H1 (cell line): ENCODE results near the gene AP3D1. TPM values are rescaled to one million over a fixed set of nuclear protein-coding genes. Genes with fewer than 3 reads are reported as not detected.

Experiments used
- CTCF ChIA-PET: fragments of 300-600 bp; sonication (Branson Sonifier 250); formaldehyde crosslinking; loops from one replicate; lab custom pipeline; 2021; ENCODE audit not compliant: partially characterized antibody; lab: Charles Lee
- POLR2A ChIA-PET: fragments of 300-600 bp; sonication (Branson Sonifier 250); formaldehyde crosslinking; loops from one replicate; lab custom pipeline; 2021; ENCODE audit warnings: inconsistent platforms; ENCODE audit not compliant: partially characterized antibody; lab: Charles Lee
- DNase-seq, 2 experiments: peaks; one replicate each; pipeline versions ENCODE4 v3.0.0 to v3.0.0-alpha.2; 2010 to 2022; ENCODE audit warnings: low spot score in 2 of 2, low read depth in 1 of 2, mixed read lengths in 1 of 2
- FAIRE-seq: peaks from 2 replicates; lab custom pipeline; 2011; peaks lifted over from hg19 to GRCh38; lab: Jason Lieb, UNC
- H2AFZ ChIP-seq: 2 replicates; pipeline ENCODE4 v1.8.1; 2012; ENCODE audit warnings: low read length, inconsistent platforms
- H2AK5ac ChIP-seq: 2 replicates; pipeline ENCODE4 v1.6.1; 2013; ENCODE audit warnings: low read depth, low read length
- H2BK120ac ChIP-seq: replicated peaks from 2 replicates; pipeline ENCODE3; 2013; ENCODE audit warnings: low read depth, low read length, inconsistent platforms
- H2BK12ac ChIP-seq: 2 replicates; pipeline ENCODE4 v1.6.1; 2013; ENCODE audit warnings: low read depth, low read length
- H2BK15ac ChIP-seq: 2 replicates; pipeline ENCODE4 v1.6.1; 2013; ENCODE audit warnings: low read length
- H2BK20ac ChIP-seq: 2 replicates; pipeline ENCODE4 v1.6.1; 2013; ENCODE audit warnings: low read length
- H2BK5ac ChIP-seq: 2 replicates; pipeline ENCODE4 v1.6.1; 2013; ENCODE audit warnings: low read depth, low read length
- H3K14ac ChIP-seq: 2 replicates; pipeline ENCODE4 v1.6.1; 2013; ENCODE audit warnings: inconsistent platforms; ENCODE audit not compliant: insufficient read length
- H3K18ac ChIP-seq: 2 replicates; pipeline ENCODE4 v1.6.1; 2013; ENCODE audit warnings: low read length; ENCODE audit errors: extremely low read depth
- H3K23ac ChIP-seq: 2 replicates; pipeline ENCODE4 v1.6.1; 2013; ENCODE audit warnings: inconsistent platforms; ENCODE audit not compliant: insufficient read length
- H3K23me2 ChIP-seq: 2 replicates; pipeline ENCODE4 v1.6.1; 2013; ENCODE audit warnings: low read depth, low read length
- H3K27ac ChIP-seq: 2 replicates; pipeline ENCODE4 v1.6.1; 2011; ENCODE audit warnings: low read depth, low read length, inconsistent platforms
- H3K27me3 ChIP-seq, 4 experiments: replicated peaks in 1 of 4; 1 replicate in 1 of 4; 2 replicates in 3 of 4; pipeline versions ENCODE4 v1.6.1 to v1.8.1; 2011 to 2013; ENCODE audit warnings: low read length in 3 of 4, mild to moderate bottlenecking in 3 of 4, inconsistent platforms in 2 of 4, mixed read lengths in 2 of 4, moderate library complexity in 1 of 4; ENCODE audit not compliant: control insufficient read depth in 3 of 4, insufficient read depth in 3 of 4; ENCODE audit errors: extremely low read depth in 1 of 4
- H3K36me3 ChIP-seq, 4 experiments: 2 replicates each; pipeline versions ENCODE4 v1.6.1 to v1.8.1; 2011 to 2013; ENCODE audit warnings: mild to moderate bottlenecking in 4 of 4, low read length in 3 of 4, moderate library complexity in 2 of 4, control low read depth in 1 of 4, inconsistent platforms in 1 of 4; ENCODE audit not compliant: insufficient read depth in 4 of 4, control insufficient read depth in 2 of 4
- H3K4ac ChIP-seq: replicated peaks from 2 replicates; pipeline ENCODE3; 2013; ENCODE audit warnings: low read length, low read depth, mixed read lengths, inconsistent platforms; ENCODE audit not compliant: insufficient read length
- H3K4me1 ChIP-seq, 4 experiments: replicated peaks in 1 of 4; 1 replicate in 1 of 4; 2 replicates in 3 of 4; pipeline versions ENCODE4 v1.6.1 to v1.8.1; 2011 to 2013; ENCODE audit warnings: low read length in 3 of 4, inconsistent platforms in 2 of 4, mixed read lengths in 1 of 4; ENCODE audit not compliant: insufficient read depth in 4 of 4, control insufficient read depth in 3 of 4
- H3K4me2 ChIP-seq, 2 experiments: 2 replicates each; pipeline versions ENCODE4 v1.6.1 to v1.8.1; 2011 to 2013; ENCODE audit warnings: low read depth in 2 of 2, low read length in 2 of 2, control low read depth in 1 of 2, inconsistent platforms in 1 of 2, mild to moderate bottlenecking in 1 of 2; ENCODE audit not compliant: insufficient read depth in 1 of 2
- H3K4me3 ChIP-seq, 4 experiments: fragments of 200-600, 300-600 bp in 1 of 4; sonication (generic), shearing (Covaris generic), sonication (Bioruptor Twin) in 1 of 4; 2 replicates each; pipeline versions ENCODE4 v1.5.1 to v1.8.1; 2011 to 2016; ENCODE audit warnings: low read length in 4 of 4, low read depth in 3 of 4, control low read depth in 2 of 4, inconsistent platforms in 2 of 4, mild to moderate bottlenecking in 2 of 4, mixed read lengths in 1 of 4, moderate library complexity in 1 of 4; ENCODE audit not compliant: insufficient read depth in 2 of 4; ENCODE audit errors: extremely low read depth in 1 of 4
- H3K56ac ChIP-seq: replicated peaks from 2 replicates; pipeline ENCODE3; 2013; ENCODE audit warnings: low read depth, mild to moderate bottlenecking, mixed read lengths, low read length, inconsistent platforms; ENCODE audit not compliant: insufficient read length
- H3K79me1 ChIP-seq: 2 replicates; pipeline ENCODE4 v1.6.1; 2013; ENCODE audit warnings: low read depth, low read length, control low read depth
- H3K79me2 ChIP-seq, 2 experiments: 2 replicates each; pipeline versions ENCODE4 v1.6.1 to v1.8.1; 2012 to 2013; ENCODE audit warnings: low read length in 2 of 2, mild to moderate bottlenecking in 2 of 2, inconsistent platforms in 1 of 2; ENCODE audit not compliant: insufficient read depth in 2 of 2, control insufficient read depth in 1 of 2
- H3K9ac ChIP-seq, 4 experiments: replicated peaks in 1 of 4; 1 replicate in 1 of 4; 2 replicates in 3 of 4; pipeline versions ENCODE4 v1.6.1 to v1.8.1; 2011 to 2013; ENCODE audit warnings: low read depth in 3 of 4, low read length in 3 of 4, control low read depth in 2 of 4, mild to moderate bottlenecking in 2 of 4, moderate library complexity in 2 of 4, inconsistent platforms in 1 of 4; ENCODE audit errors: extremely low read depth in 1 of 4
- H3K9me3 ChIP-seq, 2 experiments: 2 replicates each; pipeline versions ENCODE4 v1.6.1 to v1.8.1; 2012 to 2013; ENCODE audit warnings: mild to moderate bottlenecking in 2 of 2, moderate library complexity in 2 of 2, control low read depth in 1 of 2, inconsistent platforms in 1 of 2, low read depth in 1 of 2, low read length in 1 of 2, mixed read lengths in 1 of 2; ENCODE audit not compliant: insufficient read depth in 2 of 2
- H4K20me1 ChIP-seq, 2 experiments: replicated peaks in 1 of 2; 2 replicates each; pipeline versions ENCODE3 to v1.8.1; 2011 to 2013; ENCODE audit warnings: inconsistent platforms in 2 of 2, low read length in 2 of 2, mild to moderate bottlenecking in 1 of 2; ENCODE audit not compliant: insufficient read depth in 2 of 2, control insufficient read depth in 1 of 2
- H4K5ac ChIP-seq: 2 replicates; pipeline ENCODE4 v1.6.1; 2013; ENCODE audit warnings: low read length, low read depth, mixed read lengths, inconsistent platforms; ENCODE audit not compliant: insufficient read length
- H4K8ac ChIP-seq: 2 replicates; pipeline ENCODE4 v1.8.0; 2013; ENCODE audit warnings: mild to moderate bottlenecking, moderate library complexity, low read length, inconsistent platforms; ENCODE audit not compliant: insufficient read depth; ENCODE audit errors: extremely low read depth
- H4K91ac ChIP-seq: replicated peaks from 2 replicates; pipeline ENCODE3; 2013; ENCODE audit warnings: low read length, mixed read lengths, inconsistent platforms; ENCODE audit not compliant: insufficient read length
- CBX5 ChIP-seq: fragments of 300-800, 300-1000 bp; sonication (generic); IDR thresholded peaks from 2 replicates; pipeline ENCODE4 v1.7.1; 2016; ENCODE audit warnings: antibody characterized with exemption, low read length, low read depth
- EGR1 ChIP-seq: IDR thresholded peaks from 2 replicates; pipeline ENCODE4 v1.6.1; 2011; ENCODE audit warnings: low read depth, low read length, borderline replicate concordance
- HDAC2 ChIP-seq, 2 experiments: fragments of 300-600 bp in 1 of 2; sonication (generic) in 1 of 2; IDR thresholded peaks; 2 replicates each; pipeline ENCODE4 v1.6.1; 2011 to 2012; ENCODE audit warnings: low read depth in 2 of 2, low read length in 2 of 2, mild to moderate bottlenecking in 2 of 2, moderate library complexity in 2 of 2, borderline replicate concordance in 1 of 2, inconsistent platforms in 1 of 2
- KDM4A ChIP-seq: IDR thresholded peaks from one replicate; pipeline ENCODE4 v1.7.1; 2012; ENCODE audit warnings: low read depth, mild to moderate bottlenecking, moderate library complexity, low read length, inconsistent platforms; ENCODE audit not compliant: severe bottlenecking
- POLR2AphosphoS5 ChIP-seq: IDR thresholded peaks from 2 replicates; pipeline ENCODE4 v1.6.1; 2011; ENCODE audit warnings: low read depth, low read length
- SIX5 ChIP-seq: IDR thresholded peaks from 2 replicates; pipeline ENCODE4 v1.6.1; 2011; ENCODE audit warnings: mild to moderate bottlenecking, low read depth, low read length
- SP2 ChIP-seq: IDR thresholded peaks from 2 replicates; pipeline ENCODE4 v1.6.1; 2012; ENCODE audit warnings: mild to moderate bottlenecking, low read length, inconsistent platforms
- SP4 ChIP-seq: IDR thresholded peaks from 2 replicates; pipeline ENCODE4 v1.6.1; 2012; ENCODE audit warnings: low read length, inconsistent platforms
- SRF ChIP-seq: IDR thresholded peaks from 2 replicates; pipeline ENCODE4 v1.6.1; 2011; ENCODE audit warnings: mild to moderate bottlenecking, low read depth, low read length, moderate library complexity
- TEAD4 ChIP-seq: IDR thresholded peaks from 2 replicates; pipeline ENCODE4 v1.6.1; 2012; ENCODE audit warnings: low read depth, low read length, inconsistent platforms, mixed read lengths
- YY1 ChIP-seq: IDR thresholded peaks from 2 replicates; pipeline ENCODE4 v1.6.1; 2011; ENCODE audit warnings: low read depth, mild to moderate bottlenecking, low read length
- WGBS, 2 experiments: shearing (Covaris generic) in 1 of 2; methylation state at CpG; one replicate each; pipeline versions ENCODE4 v1.1.6 to v1.1.7; 2013 to 2015; ENCODE audit warnings: low lambda C conversion rate in 2 of 2, mixed read lengths in 2 of 2, inconsistent platforms in 1 of 2, low coverage in 1 of 2, missing lambda C conversion rate in 1 of 2; ENCODE audit not compliant: insufficient replicate concordance in 2 of 2, insufficient coverage in 1 of 2, insufficient read length in 1 of 2; ENCODE audit errors: extremely low coverage in 1 of 2, missing lambda C conversion rate in 1 of 2; 5-methylcytosine and 5-hydroxymethylcytosine counted together
- polyA plus RNA-seq, 7 experiments: library from polyadenylated mRNA; depleted of rRNA in 3 of 7; stranded (reverse) in 5 of 7; unstranded in 2 of 7; fragments of >200 nt in 5 of 7; fragments of 200-250 nt in 2 of 7; gene quantifications; 1 replicate in 5 of 7; 2 replicates in 1 of 7; 4 replicates in 1 of 7; pipeline versions ENCODE4 v1.2.1 to v1.2.3, GENCODE V29; 2011 to 2013; ENCODE audit warnings: missing spikeins in 2 of 7, mixed read lengths in 2 of 7
- total RNA-seq: library from RNA; stranded (reverse); fragmentation: NEBNext Ultra II Directional; extraction: Animal tissue kit (Norgen Biotek cat#: 25700); gene quantifications from 2 replicates; pipeline ENCODE4 v1.2.1, GENCODE V29; 2021
- TF ChIP-seq, protein P1 (sequence below): IDR thresholded peaks from 2 replicates; pipeline ENCODE4 v1.6.1; 2011; ENCODE audit warnings: low read length, improper control_type of control experiment

Gene AP3D1
- total and polyA plus RNA-seq, 2 of the 8 experiments (the other 6 are each of a cell fraction or from before 2014, with no cell fraction given): 161 to 174 TPM

DNA sequence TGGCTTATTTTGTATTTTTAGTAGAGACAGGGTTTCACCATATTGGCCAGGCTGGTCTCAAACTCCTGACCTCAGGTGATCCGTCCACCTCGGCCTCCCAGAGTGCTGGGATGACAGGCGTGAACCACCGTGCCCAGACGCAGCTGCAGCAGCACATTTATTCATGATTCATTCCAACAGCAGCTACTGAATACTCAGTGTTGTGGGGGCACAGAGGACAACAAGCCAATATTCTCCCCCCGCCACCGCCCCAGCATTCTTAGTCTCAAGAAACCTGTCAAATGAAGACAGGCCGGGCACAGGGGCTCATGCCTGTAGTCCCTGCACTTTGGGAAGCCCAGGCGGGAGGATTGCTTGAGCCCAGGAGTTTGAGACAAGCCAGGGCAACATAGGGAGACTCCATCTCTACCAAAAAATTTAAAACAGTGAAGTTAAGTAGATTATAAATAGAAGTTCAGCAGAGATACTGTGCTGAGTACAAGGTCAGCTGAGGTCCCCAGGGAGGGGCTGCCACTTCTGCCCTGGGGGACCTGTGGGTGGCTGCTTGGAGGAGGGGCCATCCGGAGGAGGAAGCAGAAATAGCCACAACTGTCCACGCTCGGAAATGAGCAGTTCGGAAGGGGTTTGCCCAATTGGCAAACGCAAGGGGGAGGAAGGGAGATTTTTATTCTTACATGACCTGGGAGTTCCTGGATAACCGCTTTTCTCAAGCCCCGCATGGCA, 16.7 kb upstream of the AP3D1 start:
- Histone ChIP-seq H3K9me3 (no peaks in the 10 kb centered on the region), H3K9ac (no peak overlapping the region), H2AFZ (no peak overlapping the region), H2AK5ac (no peak overlapping the region), H2BK5ac (no peak overlapping the region), H4K8ac (no peak overlapping the region), H2BK12ac (no peak overlapping the region), H3K4me2 (no peak overlapping the region), H3K4me1 (peaks cover 3 to 24% (median 9%) of the 10 kb centered on the region in 4 experiments), H3K56ac (no peak overlapping the region), H3K79me2 (peaks cover 28 to 80% of the 10 kb centered on the region in 2 experiments), H3K18ac (no peak overlapping the region), H3K27me3 (no peaks in the 10 kb centered on the region), H3K4ac (no peak overlapping the region), H3K36me3 (no peaks in the 10 kb centered on the region), H2BK20ac (no peak overlapping the region), H4K91ac (no peak overlapping the region), H2BK15ac (no peak overlapping the region), H3K79me1 (peaks cover 11% of the 10 kb centered on the region), H4K20me1 (peaks cover 22 to 23% of the 10 kb centered on the region in 2 experiments), H3K14ac (no peak overlapping the region), H3K23ac (no peak overlapping the region), H2BK120ac (no peak overlapping the region), H4K5ac (no peak overlapping the region), H3K23me2 (peaks cover 3% of the 10 kb centered on the region; the same call in 1 of the 2 replicates), H3K27ac (no peak overlapping the region), H3K4me3 (no peak overlapping the region)
- DNase-seq: no peak
- ChIA-PET CTCF (interaction anchor here (1.1 kb wide), 1 partner anchor 9 kb away, joined by 3 read pairs; no protein-coding TSS in a partner anchor), POLR2A (interaction anchor here (1.2 to 1.9 kb wide), 3 partner anchors 9 to 308 kb away, joined by 3 to 6 read pairs (median 4); partner anchors contain the start of gene GADD45B)
- no peak for FAIRE-seq
- WGBS, 2 experiments: 90% methylated on average over 16 of the region's 16 CpGs; no CpG with 5 or more reads in 1 of the 2 experiments
- TF ChIP-seq POLR2AphosphoS5 (no peak), SIX5 (no peak), SRF (no peak), SP4 (no peak), HDAC2 (IDR thresholded peaks at IDR 0.05; ENCODE audit: borderline replicate concordance in 1 of 2, low read depth in 2 of 2, low read length in 2 of 2) (no peak), CBX5 (no peak), EGR1 (no peak), KDM4A (no peak), TEAD4 (no peak), YY1 (no peak), SP2 (no peak)
- TF ChIP-seq, protein P1, sequence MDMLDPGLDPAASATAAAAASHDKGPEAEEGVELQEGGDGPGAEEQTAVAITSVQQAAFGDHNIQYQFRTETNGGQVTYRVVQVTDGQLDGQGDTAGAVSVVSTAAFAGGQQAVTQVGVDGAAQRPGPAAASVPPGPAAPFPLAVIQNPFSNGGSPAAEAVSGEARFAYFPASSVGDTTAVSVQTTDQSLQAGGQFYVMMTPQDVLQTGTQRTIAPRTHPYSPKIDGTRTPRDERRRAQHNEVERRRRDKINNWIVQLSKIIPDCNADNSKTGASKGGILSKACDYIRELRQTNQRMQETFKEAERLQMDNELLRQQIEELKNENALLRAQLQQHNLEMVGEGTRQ: no peak
